Spleen (tissue), 7 donors: ENCODE results near the gene AKTIP.

Experiments
- CTCF ChIP-seq, 11 experiments: fragments of 200-600 bp in 7 of 11; fragments of 450-650 bp in 4 of 11; sonication (generic) in 4 of 11; IDR thresholded peaks in 8 of 11; conservative IDR thresholded peaks in 3 of 11; 1 replicate in 7 of 11; 2 replicates in 4 of 11; pipeline versions ENCODE4 v1.4.0 to v1.8.0; 2016 to 2021; ENCODE audit warnings: antibody characterized with exemption in 11 of 11, inconsistent platforms in 4 of 11, mild to moderate bottlenecking in 1 of 11
- POLR2A ChIP-seq, 3 donors: fragments of 450-650 bp; IDR thresholded peaks; one replicate each; pipeline ENCODE4 v1.5.1; 2017; ENCODE audit warnings: antibody characterized with exemption in 3 of 3, mild to moderate bottlenecking in 1 of 3
- POLR2AphosphoS5 ChIP-seq, 3 donors: sonication (generic); formaldehyde crosslinking; IDR thresholded peaks; one replicate each; pipeline ENCODE4 v1.5.1; 2017; ENCODE audit warnings: antibody characterized with exemption in 3 of 3
- donor health status: DM: no; HTN: no; CAD: no; lungs with moderate emphysema.
- donor health status: DM: no; HTN: no; CAD: no.
- donor health status: DM: no; HTN: no; CAD: no.

GRCh38 chr16:53495325-53495724, 7.7 kb downstream of the AKTIP start:
- TF ChIP-seq POLR2A (IDR thresholded peaks at IDR 0.05) (no peak), POLR2AphosphoS5 (IDR thresholded peaks at IDR 0.05) (no peak), CTCF (IDR thresholded peaks at IDR 0.05 in 8 of 11, conservative IDR thresholded peaks at IDR 0.05 in 3 of 11) (no peak)
